HepG2 (cell line): ENCODE results near the gene POLL. TPM values are rescaled to one million over a fixed set of nuclear protein-coding genes. Genes with fewer than 3 reads are reported as not detected.

Experiments
- ATAC-seq: fragments of 200-7000 bp; cut with Tn5 transposase; 3 replicates; pipeline ENCODE4 v1.9.1; 2020; ENCODE audit warnings: mild to moderate bottlenecking, moderate library complexity
- BruUV-seq: library from RNA; stranded (reverse); fragments of 400-500 nt; replicated peaks from 2 replicates; lab custom pipeline; 2021; lab: Mats Ljungman, UMichigan
- CTCF ChIA-PET: fragments of 300-600 bp; formaldehyde crosslinking; extraction: SDS; loops from one replicate; lab custom pipeline; 2021; ENCODE audit warnings: low total read pairs, inconsistent platforms, low intra/inter-chr PET ratio; lab: Yijun Ruan, JAX
- POLR2A ChIA-PET: fragments of 350-600 bp; sonication (Branson Sonifier 250); formaldehyde crosslinking; loops from one replicate; lab custom pipeline; 2020; ENCODE audit warnings: antibody characterized with exemption, inconsistent platforms; lab: Yijun Ruan, JAX
- DNase-seq: peaks from one replicate; pipeline ENCODE4 v3.0.0-alpha.2; 2015; ENCODE audit warnings: low spot score
- FAIRE-seq: peaks from 3 replicates; lab custom pipeline; 2011; peaks lifted over from hg19 to GRCh38; lab: Jason Lieb, UNC
- H2AFZ ChIP-seq: one replicate; pipeline ENCODE4 v1.6.1; 2011; ENCODE audit warnings: low read length, inconsistent platforms
- H3K27ac ChIP-seq: fragments of 300-600 bp; 3 replicates; pipeline ENCODE4 v1.8.0; 2011; ENCODE audit warnings: mixed run types, mild to moderate bottlenecking, mixed read lengths, low read length, inconsistent platforms; ENCODE audit not compliant: insufficient read depth; ENCODE audit errors: extremely low read length
- H3K27me3 ChIP-seq, 2 experiments: fragments of 200-600 bp in 1 of 2; 2 replicates in 1 of 2; 3 replicates in 1 of 2; pipeline versions ENCODE4 v1.6.0 to v1.8.0; 2011; ENCODE audit warnings: low read length in 2 of 2, mild to moderate bottlenecking in 2 of 2, moderate library complexity in 2 of 2, inconsistent platforms in 1 of 2; ENCODE audit not compliant: insufficient read depth in 2 of 2, control insufficient read depth in 1 of 2
- H3K36me3 ChIP-seq, 2 experiments: fragments of 200-600 bp in 1 of 2; replicated peaks in 1 of 2; 2 replicates in 1 of 2; 3 replicates in 1 of 2; pipeline versions ENCODE4 v1.5.1 to v1.8.0; 2011; ENCODE audit warnings: low read length in 2 of 2, inconsistent platforms in 1 of 2; ENCODE audit not compliant: insufficient read depth in 2 of 2, control insufficient read depth in 1 of 2
- H3K4me1 ChIP-seq: 2 replicates; pipeline ENCODE4 v1.5.1; 2012; ENCODE audit warnings: low read length, inconsistent platforms; ENCODE audit not compliant: insufficient read depth
- H3K4me2 ChIP-seq: 2 replicates; pipeline ENCODE4 v1.6.0; 2011; ENCODE audit warnings: low read depth, low read length, inconsistent platforms
- H3K4me3 ChIP-seq, 3 experiments: fragments of 200-600 bp in 1 of 3; sonication (generic), shearing (Covaris generic) in 1 of 3; replicated peaks in 1 of 3; 2 replicates each; pipeline ENCODE4 v1.5.1; 2011 to 2016; ENCODE audit warnings: low read length in 3 of 3, inconsistent platforms in 2 of 3, low read depth in 2 of 3, mild to moderate bottlenecking in 2 of 3, control low read depth in 1 of 3, mixed read lengths in 1 of 3; ENCODE audit not compliant: insufficient read depth in 1 of 3
- H3K79me2 ChIP-seq: one replicate; pipeline ENCODE4 v1.6.1; 2011; ENCODE audit warnings: low read length, inconsistent platforms; ENCODE audit not compliant: insufficient read depth
- H3K9ac ChIP-seq: 2 replicates; pipeline ENCODE4 v1.6.0; 2011; ENCODE audit warnings: mild to moderate bottlenecking, low read depth, low read length, inconsistent platforms; ENCODE audit not compliant: insufficient read depth
- H3K9me3 ChIP-seq: 2 replicates; pipeline ENCODE4 v1.5.1; 2012; ENCODE audit warnings: mild to moderate bottlenecking, low read length
- H4K20me1 ChIP-seq: 2 replicates; pipeline ENCODE4 v1.6.0; 2011; ENCODE audit warnings: inconsistent platforms, mild to moderate bottlenecking, low read length, moderate library complexity; ENCODE audit not compliant: insufficient read depth
- DMAP1 ChIP-seq: IDR thresholded peaks from 2 replicates; pipeline ENCODE4 v1.6.1; 2016
- MAFK ChIP-seq, 2 experiments: IDR thresholded peaks in 1 of 2; conservative IDR thresholded peaks in 1 of 2; 2 replicates each; pipeline ENCODE4 v1.6.1; 2011; ENCODE audit warnings: improper control_type of control experiment in 2 of 2, low read length in 2 of 2
- ZNF281 ChIP-seq: sonication (generic); formaldehyde crosslinking; IDR thresholded peaks from 2 replicates; pipeline ENCODE4 v1.4.0; 2020; ENCODE audit warnings: missing genetic modification reagents, borderline replicate concordance
- WGBS: methylation state at CpG from one replicate; pipeline ENCODE4 v1.1.6; 2017; ENCODE audit warnings: low lambda C conversion rate; 5-methylcytosine and 5-hydroxymethylcytosine counted together
- in situ Hi-C: cut with HindIII; loops from 2 replicates; pipeline ENCODE4 v1.10.0; 2017; ENCODE audit warnings: low pct_unique_long_range_greater_than_20kb; ENCODE audit not compliant: extremely low pct_ligation_motif_present
- intact Hi-C: fragments of 100-400 bp; cut with micrococcal nuclease; formaldehyde crosslinking; loops from one replicate; pipeline ENCODE4 v1.10.0; 2022; ENCODE audit not compliant: unreplicated experiment
- polyA plus RNA-seq, 8 experiments: library from polyadenylated mRNA; depleted of rRNA in 3 of 8; stranded (reverse) in 7 of 8; unstranded in 1 of 8; fragments of >200 nt; fragmentation: Illumina TruSeq in 4 of 8; extraction: Trizol in 4 of 8; gene quantifications; 2 replicates each; pipeline versions ENCODE4 v1.2.1 to v1.2.3, GENCODE V29; 2011 to 2016; ENCODE audit warnings: low read depth in 4 of 8, missing spikeins in 1 of 8, mixed read lengths in 1 of 8; ENCODE audit not compliant: insufficient read depth in 1 of 8
- total RNA-seq, 5 experiments: library from RNA; depleted of rRNA; stranded (reverse); fragments of >200 nt; fragmentation: Illumina TruSeq; extraction: Trizol; gene quantifications; 2 replicates each; pipeline ENCODE4 v1.2.3, GENCODE V29; 2016; ENCODE audit warnings: low read depth in 1 of 5

The POLL gene
- total and polyA plus RNA-seq, 2 of the 13 experiments (the other 11 are each of a cell fraction or from before 2014, with no cell fraction given), result 13.8 to 19.1 TPM

DNA sequence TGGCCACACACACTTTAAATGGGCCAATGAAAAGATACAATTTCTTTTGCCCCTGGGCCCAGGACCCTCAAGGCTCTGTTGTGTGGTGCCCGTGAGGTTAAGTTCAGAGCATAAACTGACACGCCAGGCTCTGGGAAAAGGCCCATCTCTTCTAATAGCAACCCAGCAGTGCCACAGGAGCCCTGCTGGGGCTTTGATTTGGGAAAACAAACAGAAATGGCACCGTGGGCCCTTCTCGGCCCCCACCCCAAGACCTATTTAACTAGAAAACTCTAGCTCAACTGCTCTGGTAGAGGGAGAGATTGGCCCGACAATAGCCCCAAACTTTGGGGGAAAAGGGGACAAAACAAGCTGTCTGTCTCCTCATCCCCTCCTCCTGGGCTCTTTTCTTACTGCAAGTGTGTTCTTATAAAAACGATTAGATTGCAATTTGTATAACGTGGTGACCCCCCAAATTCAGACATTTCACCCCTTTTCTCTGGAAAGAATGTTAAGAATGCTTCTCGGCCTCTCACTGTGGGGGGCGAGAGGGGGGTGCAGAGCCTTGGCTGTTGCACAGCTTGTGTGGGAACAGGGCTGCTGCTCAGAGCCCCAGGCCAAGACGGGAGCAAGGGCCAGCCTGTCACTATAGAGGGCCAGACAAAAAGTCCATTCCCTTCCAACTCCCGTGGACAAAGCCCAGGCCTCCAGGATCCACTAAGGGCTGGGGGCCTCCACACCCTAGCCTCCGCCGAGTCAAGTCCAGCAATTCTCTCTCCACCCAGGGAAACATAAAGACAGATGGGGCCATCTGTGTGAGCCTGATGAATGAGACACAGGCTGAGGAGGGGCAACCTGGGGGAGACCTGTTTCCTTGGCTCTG is 26.8 kb upstream of the POLL start:
- no peak overlapping the region for H3K4me3 ChIP-seq
- no TSS peak for BruUV-seq
- intact Hi-C loops (no loop called here), in situ Hi-C loops (no loop called here)
- H3K4me2 ChIP-seq, result no peak overlapping the region
- H3K4me1 ChIP-seq, result no peaks in the 10 kb centered on the region
- no peaks in the 10 kb centered on the region for H3K27me3 ChIP-seq
- ChIA-PET POLR2A (no interaction called here), CTCF (no interaction called here)
- no peaks in the 10 kb centered on the region for H3K79me2 ChIP-seq
- ATAC-seq, result no peak
- no peak for DNase-seq
- peaks cover 13 to 25% of the 10 kb centered on the region in 2 experiments for H3K36me3 ChIP-seq
- no peak for TF ChIP-seq DMAP1
- peak; percentile 26 to 55; a peak in 2 of 4 replicates for TF ChIP-seq MAFK (conservative IDR thresholded peaks at IDR 0.05 in 1 of 2, IDR thresholded peaks at IDR 0.05 in 1 of 2; ENCODE audit: low read length in 2 of 2)
- H3K9ac ChIP-seq, result no peak overlapping the region
- H2AFZ ChIP-seq, result no peak overlapping the region
- no peak for FAIRE-seq
- H4K20me1 ChIP-seq, result no peaks in the 10 kb centered on the region
- WGBS, result 90% methylated on average over 10 of the region's 13 CpGs
- H3K9me3 ChIP-seq, result no peaks in the 10 kb centered on the region
- no peak overlapping the region for H3K27ac ChIP-seq

GRCh38 chr10:101613646-101614045 is 25.6 kb upstream of the POLL start:
- Histone ChIP-seq H3K27ac (no peak overlapping the region), H2AFZ (no peak overlapping the region), H3K4me3 (no peak overlapping the region), H3K4me1 (no peaks in the 10 kb centered on the region), H3K27me3 (no peaks in the 10 kb centered on the region), H3K36me3 (peaks cover 13 to 37% of the 10 kb centered on the region in 2 experiments), H3K4me2 (no peak overlapping the region), H3K79me2 (no peaks in the 10 kb centered on the region), H3K9me3 (no peaks in the 10 kb centered on the region), H3K9ac (no peak overlapping the region), H4K20me1 (no peaks in the 10 kb centered on the region)
- ATAC-seq (no peak), FAIRE-seq (no peak), DNase-seq (no peak)
- ChIA-PET CTCF (no interaction called here), POLR2A (no interaction called here)
- no peak for TF ChIP-seq ZNF281 (CRISPR knock-in tag)
- WGBS, result 100% methylated on average over 2 of the region's 3 CpGs
- in situ Hi-C loops (no loop called here), intact Hi-C loops (no loop called here)
- BruUV-seq, result no TSS peak
